ENCODE data around the gene OR2V1. TPM values are rescaled to one million over a fixed set of nuclear protein-coding genes. Genes with fewer than 3 reads are reported as not detected.

Gene OR2V1
- total and polyA plus RNA-seq, 2 donors (not counting 1 experiment from before 2014, with no cell fraction given), result not detected

- Histone ChIP-seq H3K27ac (ENCODE audit: low read length in 2 of 2) (no peak overlapping the region), H3K27me3 (replicated peaks in 1 of 4; ENCODE audit: control extremely low read depth in 1 of 4, control insufficient read depth in 3 of 4, insufficient read depth in 4 of 4, low read length in 3 of 4) (peaks cover 0 to 50% (median 24%) of the 10 kb centered on the region in 4 experiments), H3K4me2 (replicated peaks; ENCODE audit: low read depth, low read length, poor library complexity, severe bottlenecking) (no peak overlapping the region), H3K9ac (ENCODE audit: low read length) (no peak overlapping the region), H3K9me3 (ENCODE audit: control extremely low read depth in 1 of 3, control insufficient read depth in 2 of 3, insufficient read depth in 1 of 3, low read length in 2 of 3) (peaks cover 0 to 15% (median 0%) of the 10 kb centered on the region in 3 donors), H3K4me3 (ENCODE audit: control extremely low read depth in 1 of 5, extremely low read depth in 1 of 5, insufficient read depth in 1 of 5, low read depth in 2 of 5, low read length in 4 of 5) (no peak overlapping the region), H3K4me1 (ENCODE audit: control insufficient read depth in 2 of 2, insufficient read depth in 2 of 2, low read length in 2 of 2) (peaks cover 5 to 12% of the 10 kb centered on the region in 2 donors), H3K79me2 (ENCODE audit: control insufficient read depth, insufficient read depth, low read length) (no peaks in the 10 kb centered on the region), H4K20me1 (ENCODE audit: control insufficient read depth, insufficient read depth, low read length, poor library complexity, severe bottlenecking) (no peaks in the 10 kb centered on the region), H2AFZ (ENCODE audit: insufficient read depth, low read depth, low read length, poor library complexity, severe bottlenecking) (no peak overlapping the region), H3K36me3 (replicated peaks in 1 of 2; ENCODE audit: control extremely low read depth in 1 of 2, control insufficient read depth in 1 of 2, extremely low read depth in 1 of 2, insufficient read depth in 2 of 2, low read length in 1 of 2) (no peaks in the 10 kb centered on the region)
- 83% methylated on average over 6 of the region's 8 CpGs for WGBS (ENCODE audit: insufficient coverage)
- Mint-ChIP-seq H3K27me3 (peaks cover 76% of the 10 kb centered on the region), H3K4me1 (peaks cover 4% of the 10 kb centered on the region), H3K4me3 (no peak overlapping the region), H3K9me3 (ENCODE audit: insufficient read depth) (no peaks in the 10 kb centered on the region), H3K27ac (no peak overlapping the region)
- no peak for TF ChIP-seq CTCF (IDR thresholded peaks at IDR 0.05)
- no peak for TF ChIP-seq EZH2 (IDR thresholded peaks at IDR 0.05; ENCODE audit: borderline replicate concordance, insufficient read depth, low read depth, low read length, poor library complexity, severe bottlenecking)
- intact Hi-C loops (cut with micrococcal nuclease), result no loop called here
- ChIA-PET POLR2A (no interaction called here), CTCF (no interaction called here)
- ATAC-seq (ENCODE audit: low read depth) (no peak), DNase-seq (no peak)
Measured at GRCh38 chr5:181119105-181119504, 11.9 kb downstream of the OR2V1 start.

- H2AFZ ChIP-seq (ENCODE audit: insufficient read depth, low read depth, low read length, poor library complexity, severe bottlenecking), result no peak overlapping the region
- H3K79me2 ChIP-seq (ENCODE audit: control insufficient read depth, insufficient read depth, low read length), result no peaks in the 10 kb centered on the region
- peaks cover 5 to 12% of the 10 kb centered on the region in 2 donors for H3K4me1 ChIP-seq (ENCODE audit: control insufficient read depth in 2 of 2, insufficient read depth in 2 of 2, low read length in 2 of 2)
- H3K27ac Mint-ChIP-seq, result no peak overlapping the region
- H3K4me3 Mint-ChIP-seq, result no peak overlapping the region
- DNase-seq (no peak), ATAC-seq (ENCODE audit: low read depth) (no peak)
- H3K27ac ChIP-seq (ENCODE audit: low read length in 2 of 2), result no peak overlapping the region
- no peaks in the 10 kb centered on the region for H4K20me1 ChIP-seq (ENCODE audit: control insufficient read depth, insufficient read depth, low read length, poor library complexity, severe bottlenecking)
- no peak overlapping the region for H3K4me3 ChIP-seq (ENCODE audit: control extremely low read depth in 1 of 5, extremely low read depth in 1 of 5, insufficient read depth in 1 of 5, low read depth in 2 of 5, low read length in 4 of 5)
- peaks cover 0 to 19% (median 0%) of the 10 kb centered on the region in 3 donors for H3K9me3 ChIP-seq (ENCODE audit: control extremely low read depth in 1 of 3, control insufficient read depth in 2 of 3, insufficient read depth in 1 of 3, low read length in 2 of 3)
- H3K27me3 Mint-ChIP-seq, result peaks cover 79% of the 10 kb centered on the region
- POLR2A ChIA-PET, result no interaction called here
- H3K9ac ChIP-seq (ENCODE audit: low read length), result no peak overlapping the region
- TF ChIP-seq CTCF (IDR thresholded peaks at IDR 0.05) (no peak), EZH2 (IDR thresholded peaks at IDR 0.05; ENCODE audit: borderline replicate concordance, insufficient read depth, low read depth, low read length, poor library complexity, severe bottlenecking) (no peak)
- 95% methylated on average over 6 of the region's 6 CpGs for WGBS (ENCODE audit: insufficient coverage)
- no peaks in the 10 kb centered on the region for H3K9me3 Mint-ChIP-seq (ENCODE audit: insufficient read depth)
- intact Hi-C loops (cut with micrococcal nuclease), result no loop called here
- H3K4me2 ChIP-seq (replicated peaks; ENCODE audit: low read depth, low read length, poor library complexity, severe bottlenecking), result no peak overlapping the region
- peaks cover 4% of the 10 kb centered on the region for H3K4me1 Mint-ChIP-seq
- peaks cover 0 to 54% (median 25%) of the 10 kb centered on the region in 4 experiments for H3K27me3 ChIP-seq (replicated peaks in 1 of 4; ENCODE audit: control extremely low read depth in 1 of 4, control insufficient read depth in 3 of 4, insufficient read depth in 4 of 4, low read length in 3 of 4)
- H3K36me3 ChIP-seq (replicated peaks in 1 of 2; ENCODE audit: control extremely low read depth in 1 of 2, control insufficient read depth in 1 of 2, extremely low read depth in 1 of 2, insufficient read depth in 2 of 2, low read length in 1 of 2), result no peaks in the 10 kb centered on the region
- CTCF ChIA-PET, result no interaction called here
Measured at GRCh38 chr5:181118369-181118768, 12.6 kb downstream of the OR2V1 start.

Data from B cell (primary cell).